HL-60 (cell line): ENCODE measurements around the gene ACAD8.

ENCODE experiments used
- DNase-seq, 2 experiments: peaks; one replicate each; pipeline ENCODE4 v3.0.0-alpha.2; 2010 to 2020; ENCODE audit warnings: low read depth in 1 of 2, low spot score in 1 of 2
- H3K27ac ChIP-seq: fragments of 250-450 bp; sonication (Bioruptor Pico); replicated peaks from 2 replicates; pipeline ENCODE4 v1.5.1; 2020; ENCODE audit warnings: mild to moderate bottlenecking, moderate library complexity
- H3K27me3 ChIP-seq: fragments of 250-450 bp; sonication (Bioruptor Pico); 2 replicates; pipeline ENCODE4 v1.5.1; 2021; ENCODE audit warnings: mild to moderate bottlenecking, moderate library complexity; ENCODE audit not compliant: insufficient read depth, poor library complexity, severe bottlenecking
- H3K4me3 ChIP-seq: replicated peaks from 2 replicates; pipeline ENCODE4 v1.5.1; 2011; ENCODE audit warnings: mild to moderate bottlenecking, control low read depth, low read length; ENCODE audit not compliant: insufficient read depth
- GABPA ChIP-seq: IDR thresholded peaks from 2 replicates; pipeline ENCODE4 v1.6.1; 2012; ENCODE audit warnings: low read depth
- POLR2AphosphoS5 ChIP-seq: IDR thresholded peaks from 2 replicates; pipeline ENCODE4 v1.6.1; 2012; ENCODE audit warnings: low read depth
- SPI1 ChIP-seq: IDR thresholded peaks from 2 replicates; pipeline ENCODE4 v1.6.1; 2012; ENCODE audit warnings: low read depth, mild to moderate bottlenecking, borderline replicate concordance
- TF ChIP-seq, protein P1 (sequence below): IDR thresholded peaks from one replicate; pipeline ENCODE4 v1.5.1; 2011; ENCODE audit warnings: low read length, control low read depth, inconsistent platforms; ENCODE audit not compliant: insufficient read depth
- TF ChIP-seq, protein P2 (sequence below): IDR thresholded peaks from 2 replicates; pipeline ENCODE4 v1.6.1; 2012; ENCODE audit warnings: low read depth; ENCODE audit not compliant: insufficient replicate concordance

The ACAD8 gene

DNA sequence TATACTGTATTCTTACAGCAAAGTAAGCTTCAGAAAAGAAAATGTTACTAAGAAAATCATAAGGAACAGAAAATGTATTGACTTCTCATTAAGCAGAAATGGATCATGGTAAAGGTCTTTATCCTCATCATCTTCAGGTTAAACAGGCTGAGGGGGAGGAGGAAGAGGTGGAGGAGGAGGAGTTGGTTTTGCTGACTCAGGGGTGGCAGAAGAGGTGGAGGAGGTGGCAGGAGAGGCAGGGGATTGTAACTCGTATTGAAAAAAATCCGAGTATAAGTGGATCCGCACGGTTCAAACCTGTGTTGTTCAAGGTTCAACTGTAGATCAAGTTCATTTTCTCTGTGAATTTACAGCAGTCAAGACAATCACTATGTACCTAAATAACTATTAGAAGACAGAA lies 35.8 kb downstream of the ACAD8 start:
- Histone ChIP-seq H3K27me3 (no peaks in the 10 kb centered on the region), H3K4me3 (no peak overlapping the region), H3K27ac (no peak overlapping the region)
- TF ChIP-seq, protein P1, sequence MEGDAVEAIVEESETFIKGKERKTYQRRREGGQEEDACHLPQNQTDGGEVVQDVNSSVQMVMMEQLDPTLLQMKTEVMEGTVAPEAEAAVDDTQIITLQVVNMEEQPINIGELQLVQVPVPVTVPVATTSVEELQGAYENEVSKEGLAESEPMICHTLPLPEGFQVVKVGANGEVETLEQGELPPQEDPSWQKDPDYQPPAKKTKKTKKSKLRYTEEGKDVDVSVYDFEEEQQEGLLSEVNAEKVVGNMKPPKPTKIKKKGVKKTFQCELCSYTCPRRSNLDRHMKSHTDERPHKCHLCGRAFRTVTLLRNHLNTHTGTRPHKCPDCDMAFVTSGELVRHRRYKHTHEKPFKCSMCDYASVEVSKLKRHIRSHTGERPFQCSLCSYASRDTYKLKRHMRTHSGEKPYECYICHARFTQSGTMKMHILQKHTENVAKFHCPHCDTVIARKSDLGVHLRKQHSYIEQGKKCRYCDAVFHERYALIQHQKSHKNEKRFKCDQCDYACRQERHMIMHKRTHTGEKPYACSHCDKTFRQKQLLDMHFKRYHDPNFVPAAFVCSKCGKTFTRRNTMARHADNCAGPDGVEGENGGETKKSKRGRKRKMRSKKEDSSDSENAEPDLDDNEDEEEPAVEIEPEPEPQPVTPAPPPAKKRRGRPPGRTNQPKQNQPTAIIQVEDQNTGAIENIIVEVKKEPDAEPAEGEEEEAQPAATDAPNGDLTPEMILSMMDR, result no peak
- TF ChIP-seq SPI1 (no peak), GABPA (no peak), POLR2AphosphoS5 (no peak)
- TF ChIP-seq, protein P2, sequence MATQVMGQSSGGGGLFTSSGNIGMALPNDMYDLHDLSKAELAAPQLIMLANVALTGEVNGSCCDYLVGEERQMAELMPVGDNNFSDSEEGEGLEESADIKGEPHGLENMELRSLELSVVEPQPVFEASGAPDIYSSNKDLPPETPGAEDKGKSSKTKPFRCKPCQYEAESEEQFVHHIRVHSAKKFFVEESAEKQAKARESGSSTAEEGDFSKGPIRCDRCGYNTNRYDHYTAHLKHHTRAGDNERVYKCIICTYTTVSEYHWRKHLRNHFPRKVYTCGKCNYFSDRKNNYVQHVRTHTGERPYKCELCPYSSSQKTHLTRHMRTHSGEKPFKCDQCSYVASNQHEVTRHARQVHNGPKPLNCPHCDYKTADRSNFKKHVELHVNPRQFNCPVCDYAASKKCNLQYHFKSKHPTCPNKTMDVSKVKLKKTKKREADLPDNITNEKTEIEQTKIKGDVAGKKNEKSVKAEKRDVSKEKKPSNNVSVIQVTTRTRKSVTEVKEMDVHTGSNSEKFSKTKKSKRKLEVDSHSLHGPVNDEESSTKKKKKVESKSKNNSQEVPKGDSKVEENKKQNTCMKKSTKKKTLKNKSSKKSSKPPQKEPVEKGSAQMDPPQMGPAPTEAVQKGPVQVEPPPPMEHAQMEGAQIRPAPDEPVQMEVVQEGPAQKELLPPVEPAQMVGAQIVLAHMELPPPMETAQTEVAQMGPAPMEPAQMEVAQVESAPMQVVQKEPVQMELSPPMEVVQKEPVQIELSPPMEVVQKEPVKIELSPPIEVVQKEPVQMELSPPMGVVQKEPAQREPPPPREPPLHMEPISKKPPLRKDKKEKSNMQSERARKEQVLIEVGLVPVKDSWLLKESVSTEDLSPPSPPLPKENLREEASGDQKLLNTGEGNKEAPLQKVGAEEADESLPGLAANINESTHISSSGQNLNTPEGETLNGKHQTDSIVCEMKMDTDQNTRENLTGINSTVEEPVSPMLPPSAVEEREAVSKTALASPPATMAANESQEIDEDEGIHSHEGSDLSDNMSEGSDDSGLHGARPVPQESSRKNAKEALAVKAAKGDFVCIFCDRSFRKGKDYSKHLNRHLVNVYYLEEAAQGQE, result no peak
- DNase-seq, result no peak

DNA sequence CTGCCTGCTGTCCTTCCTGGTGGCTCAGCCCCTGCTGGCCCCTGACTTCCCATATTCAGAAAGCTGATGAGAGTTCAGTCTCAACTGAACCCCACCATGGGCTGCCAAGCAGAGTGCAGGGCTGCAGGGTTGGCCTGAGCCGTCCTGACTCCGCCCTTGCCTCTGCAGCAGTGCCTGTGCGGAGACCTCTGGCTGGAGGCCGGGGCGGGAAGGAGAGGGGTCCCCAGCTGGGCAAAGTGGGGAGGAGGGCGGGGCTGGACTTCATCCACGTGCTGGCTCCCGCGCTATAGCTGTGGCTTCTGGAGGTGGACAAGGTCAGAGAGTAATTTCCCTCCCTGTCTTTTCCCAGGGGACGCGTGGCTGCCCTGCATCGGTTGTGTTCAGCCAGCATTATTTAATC lies 36.4 kb downstream of the ACAD8 start:
- H3K27ac ChIP-seq, result no peak overlapping the region
- no peaks in the 10 kb centered on the region for H3K27me3 ChIP-seq
- H3K4me3 ChIP-seq, result no peak overlapping the region
- no peak for DNase-seq
- TF ChIP-seq, protein P2, result no peak
- TF ChIP-seq, protein P1, result no peak
- TF ChIP-seq GABPA (no peak), SPI1 (no peak), POLR2AphosphoS5 (no peak)

DNA sequence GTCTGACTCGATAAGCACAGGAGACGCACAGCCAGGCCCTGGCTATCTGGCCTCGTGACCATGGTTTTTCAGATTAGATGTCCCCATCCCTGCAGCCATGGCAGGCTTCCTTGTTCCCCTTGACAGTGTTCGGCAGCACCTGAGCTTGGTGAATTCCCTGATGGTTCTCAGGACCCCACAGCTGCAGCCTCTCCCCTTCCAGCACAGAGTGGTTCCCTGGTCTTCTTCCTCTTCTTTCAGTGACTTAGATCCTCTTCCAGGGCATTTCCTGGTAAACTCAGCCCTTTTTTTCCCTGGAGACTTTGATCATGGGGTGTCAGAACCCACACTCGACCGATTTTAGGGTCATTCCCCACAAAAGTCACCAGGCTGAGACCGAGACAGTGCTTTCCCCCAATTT lies 37.3 kb downstream of the ACAD8 start:
- Histone ChIP-seq H3K27me3 (no peaks in the 10 kb centered on the region), H3K4me3 (no peak overlapping the region), H3K27ac (no peak overlapping the region)
- TF ChIP-seq POLR2AphosphoS5, result no peak
- TF ChIP-seq, protein P1, result no peak
- no peak for TF ChIP-seq SPI1
- TF ChIP-seq GABPA, result no peak
- TF ChIP-seq, protein P2, result no peak
- DNase-seq, result no peak
